ENCODE results near the gene ARHGDIA.

Gene ARHGDIA

GRCh38 chr17:81906476-81907218 is 35.5 kb upstream of the ARHGDIA start:
- TF ChIP-seq CTCF (IDR thresholded peaks at IDR 0.05; ENCODE audit: low read depth, low read length) (no peak), POLR2A (IDR thresholded peaks at IDR 0.05; ENCODE audit: extremely low read depth, insufficient read length) (no peak), MYC (IDR thresholded peaks at IDR 0.05; ENCODE audit: low read depth, low read length) (no peak), MAX (IDR thresholded peaks at IDR 0.05; ENCODE audit: low read depth, low read length) (no peak)
- no peak overlapping the region for H3K4me3 ChIP-seq (ENCODE audit: low read depth, low read length)
- no peak for DNase-seq (ENCODE audit: low read depth)

- TF ChIP-seq CTCF (IDR thresholded peaks at IDR 0.05; ENCODE audit: low read depth, low read length) (no peak), POLR2A (IDR thresholded peaks at IDR 0.05; ENCODE audit: extremely low read depth, insufficient read length) (no peak), MAX (IDR thresholded peaks at IDR 0.05; ENCODE audit: low read depth, low read length) (no peak), MYC (IDR thresholded peaks at IDR 0.05; ENCODE audit: low read depth, low read length) (no peak)
- H3K4me3 ChIP-seq (ENCODE audit: low read depth, low read length), result no peak overlapping the region
- no peak for DNase-seq (ENCODE audit: low read depth)
These were observed 34.9 kb upstream of the ARHGDIA start for GRCh38 chr17:81905993-81906392.

GRCh38 chr17:81905424-81905875 is 34.3 kb upstream of the ARHGDIA start:
- H3K4me3 ChIP-seq (ENCODE audit: low read depth, low read length), result no peak overlapping the region
- no peak for TF ChIP-seq MAX (IDR thresholded peaks at IDR 0.05; ENCODE audit: low read depth, low read length)
- TF ChIP-seq CTCF (IDR thresholded peaks at IDR 0.05; ENCODE audit: low read depth, low read length), result no peak
- TF ChIP-seq MYC (IDR thresholded peaks at IDR 0.05; ENCODE audit: low read depth, low read length), result no peak
- no peak for TF ChIP-seq POLR2A (IDR thresholded peaks at IDR 0.05; ENCODE audit: extremely low read depth, insufficient read length)
- no peak for DNase-seq (ENCODE audit: low read depth)

GRCh38 chr17:81904600-81905423 is 33.7 kb upstream of the ARHGDIA start:
- no peak for DNase-seq (ENCODE audit: low read depth)
- TF ChIP-seq MAX (IDR thresholded peaks at IDR 0.05; ENCODE audit: low read depth, low read length) (no peak), MYC (IDR thresholded peaks at IDR 0.05; ENCODE audit: low read depth, low read length) (no peak), POLR2A (IDR thresholded peaks at IDR 0.05; ENCODE audit: extremely low read depth, insufficient read length) (no peak), CTCF (IDR thresholded peaks at IDR 0.05; ENCODE audit: low read depth, low read length) (no peak)

GRCh38 chr17:81903896-81904599 is 32.9 kb upstream of the ARHGDIA start:
- TF ChIP-seq POLR2A (IDR thresholded peaks at IDR 0.05; ENCODE audit: extremely low read depth, insufficient read length) (no peak), MAX (IDR thresholded peaks at IDR 0.05; ENCODE audit: low read depth, low read length) (no peak), CTCF (IDR thresholded peaks at IDR 0.05; ENCODE audit: low read depth, low read length) (no peak), MYC (IDR thresholded peaks at IDR 0.05; ENCODE audit: low read depth, low read length) (no peak)
- no peak for DNase-seq (ENCODE audit: low read depth)
- H3K4me3 ChIP-seq (ENCODE audit: low read depth, low read length), result no peak overlapping the region

More at GRCh38 chr17:81904600-81905423, 33.7 kb upstream of the ARHGDIA start:
- no peak overlapping the region for H3K4me3 ChIP-seq (ENCODE audit: low read depth, low read length)

Measured in NB4 (cell line).